Measurements from ENCODE around the gene ELAVL4.

The ELAVL4 gene

DNA sequence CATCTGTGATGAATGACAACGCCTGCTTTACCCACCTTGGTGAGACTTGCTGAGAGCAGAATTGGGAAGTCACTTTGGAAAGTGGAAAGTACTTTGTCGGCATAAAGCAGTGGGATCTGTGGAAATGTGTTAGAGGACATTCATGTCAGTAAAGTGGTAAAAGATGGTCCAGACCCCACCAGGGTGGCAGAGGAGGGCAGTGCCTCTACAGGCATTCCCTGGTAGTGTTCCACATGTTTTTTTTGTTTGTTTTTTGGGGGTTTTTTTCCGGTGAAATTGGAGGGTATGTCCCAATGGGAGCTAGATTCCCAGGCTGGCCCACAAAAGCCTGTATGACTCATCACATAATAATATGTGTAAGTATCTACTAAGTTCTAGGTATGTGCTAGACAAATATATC is 80.6 kb downstream of the ELAVL4 start:
- no peak overlapping the region for H3K4me3 ChIP-seq (ENCODE audit: low read depth, low read length)
- TF ChIP-seq, protein P1, sequence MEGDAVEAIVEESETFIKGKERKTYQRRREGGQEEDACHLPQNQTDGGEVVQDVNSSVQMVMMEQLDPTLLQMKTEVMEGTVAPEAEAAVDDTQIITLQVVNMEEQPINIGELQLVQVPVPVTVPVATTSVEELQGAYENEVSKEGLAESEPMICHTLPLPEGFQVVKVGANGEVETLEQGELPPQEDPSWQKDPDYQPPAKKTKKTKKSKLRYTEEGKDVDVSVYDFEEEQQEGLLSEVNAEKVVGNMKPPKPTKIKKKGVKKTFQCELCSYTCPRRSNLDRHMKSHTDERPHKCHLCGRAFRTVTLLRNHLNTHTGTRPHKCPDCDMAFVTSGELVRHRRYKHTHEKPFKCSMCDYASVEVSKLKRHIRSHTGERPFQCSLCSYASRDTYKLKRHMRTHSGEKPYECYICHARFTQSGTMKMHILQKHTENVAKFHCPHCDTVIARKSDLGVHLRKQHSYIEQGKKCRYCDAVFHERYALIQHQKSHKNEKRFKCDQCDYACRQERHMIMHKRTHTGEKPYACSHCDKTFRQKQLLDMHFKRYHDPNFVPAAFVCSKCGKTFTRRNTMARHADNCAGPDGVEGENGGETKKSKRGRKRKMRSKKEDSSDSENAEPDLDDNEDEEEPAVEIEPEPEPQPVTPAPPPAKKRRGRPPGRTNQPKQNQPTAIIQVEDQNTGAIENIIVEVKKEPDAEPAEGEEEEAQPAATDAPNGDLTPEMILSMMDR (IDR thresholded peaks at IDR 0.05; ENCODE audit: insufficient read depth, low read depth, low read length, missing control alignments) = no peak
- no peak for DNase-seq (ENCODE audit: low read depth)

DNA sequence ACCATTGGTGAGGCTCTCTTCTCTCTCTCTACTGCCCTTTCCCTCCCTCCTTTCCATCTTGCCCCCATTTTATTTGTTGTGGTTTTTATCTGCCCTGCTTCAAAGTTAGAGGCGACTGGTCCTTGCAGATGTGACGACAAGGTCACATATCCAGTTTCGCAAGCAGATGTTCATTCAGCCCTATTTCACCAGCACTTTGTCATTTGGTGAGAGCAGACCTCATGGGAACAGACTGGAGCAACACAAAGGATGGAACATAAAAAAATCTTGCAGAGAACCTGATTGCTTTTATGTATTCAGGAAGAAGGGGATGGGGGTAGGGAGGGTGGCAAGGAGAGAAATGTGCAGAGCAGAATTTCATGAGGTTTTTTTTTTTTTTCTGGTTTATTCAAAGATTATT is 84.3 kb downstream of the ELAVL4 start:
- DNase-seq (ENCODE audit: low read depth) = no peak
- no peak overlapping the region for H3K4me3 ChIP-seq (ENCODE audit: low read depth, low read length)
- TF ChIP-seq, protein P1 (IDR thresholded peaks at IDR 0.05; ENCODE audit: insufficient read depth, low read depth, low read length, missing control alignments) = no peak

DNA sequence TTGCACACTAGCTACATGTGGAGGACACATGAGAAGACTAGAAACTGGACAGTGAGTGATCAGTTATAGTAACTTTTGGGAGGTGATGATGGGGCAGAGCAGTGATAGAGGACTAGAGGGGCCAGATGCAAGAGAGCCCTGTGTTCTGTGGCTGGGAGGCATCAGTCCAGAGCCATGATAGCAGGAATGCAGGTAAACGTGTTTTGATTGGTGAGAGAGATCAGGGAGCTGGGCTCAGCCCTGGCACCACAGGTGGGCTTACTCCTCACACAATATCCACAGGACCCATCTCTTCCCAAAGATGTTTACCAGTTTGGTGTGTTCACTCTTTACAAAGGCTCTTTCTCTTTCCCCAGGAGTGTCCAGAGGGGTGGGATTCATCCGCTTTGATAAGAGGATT is 86.5 kb downstream of the ELAVL4 start:
- no peak for DNase-seq (ENCODE audit: low read depth)
- TF ChIP-seq, protein P1 (IDR thresholded peaks at IDR 0.05; ENCODE audit: insufficient read depth, low read depth, low read length, missing control alignments) = no peak
- H3K4me3 ChIP-seq (ENCODE audit: low read depth, low read length) = no peak overlapping the region

DNA sequence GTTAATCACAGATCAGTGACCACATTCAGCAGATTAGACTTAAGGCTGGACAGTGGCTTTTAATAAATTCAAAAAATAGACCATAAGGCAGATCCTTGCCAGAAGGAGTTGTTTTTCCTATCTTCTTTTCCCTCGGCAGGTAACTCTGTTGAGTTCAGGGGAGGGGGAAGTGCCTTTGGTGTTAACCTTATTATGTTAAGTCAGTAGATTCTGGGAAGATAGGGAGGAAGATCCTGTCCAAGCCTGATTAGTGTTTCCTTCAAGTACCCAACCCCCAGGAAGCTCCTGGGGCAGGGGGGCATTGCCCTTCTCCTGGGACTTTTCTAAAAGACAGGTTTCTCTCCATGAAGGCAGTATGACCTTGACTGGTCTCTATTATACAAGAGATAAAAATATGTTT is 87.4 kb downstream of the ELAVL4 start:
- DNase-seq (ENCODE audit: low read depth) = no peak
- no peak overlapping the region for H3K4me3 ChIP-seq (ENCODE audit: low read depth, low read length)
- TF ChIP-seq, protein P1 (IDR thresholded peaks at IDR 0.05; ENCODE audit: insufficient read depth, low read depth, low read length, missing control alignments) = no peak

DNA sequence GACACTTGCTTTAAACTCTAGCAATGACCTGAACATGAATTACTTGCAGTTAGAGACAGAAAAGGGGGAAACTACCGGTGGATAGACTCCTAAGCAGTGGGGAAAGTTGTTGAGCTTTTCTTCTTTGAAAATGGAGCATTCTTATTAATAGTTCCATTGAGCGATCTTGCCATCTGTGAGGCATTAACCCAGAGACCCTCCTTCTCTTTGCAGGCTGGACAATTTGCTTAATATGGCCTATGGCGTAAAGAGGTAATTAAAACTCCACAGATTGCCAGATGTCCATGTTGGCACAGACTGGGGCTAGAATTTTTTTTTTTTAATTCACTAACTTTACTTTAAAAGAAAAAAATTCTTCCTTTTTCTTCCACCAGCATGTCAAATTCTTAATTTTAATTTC is 88.5 kb downstream of the ELAVL4 start:
- TF ChIP-seq, protein P1 (IDR thresholded peaks at IDR 0.05; ENCODE audit: insufficient read depth, low read depth, low read length, missing control alignments) = no peak
- DNase-seq (ENCODE audit: low read depth) = no peak
- H3K4me3 ChIP-seq (ENCODE audit: low read depth, low read length) = no peak overlapping the region

DNA sequence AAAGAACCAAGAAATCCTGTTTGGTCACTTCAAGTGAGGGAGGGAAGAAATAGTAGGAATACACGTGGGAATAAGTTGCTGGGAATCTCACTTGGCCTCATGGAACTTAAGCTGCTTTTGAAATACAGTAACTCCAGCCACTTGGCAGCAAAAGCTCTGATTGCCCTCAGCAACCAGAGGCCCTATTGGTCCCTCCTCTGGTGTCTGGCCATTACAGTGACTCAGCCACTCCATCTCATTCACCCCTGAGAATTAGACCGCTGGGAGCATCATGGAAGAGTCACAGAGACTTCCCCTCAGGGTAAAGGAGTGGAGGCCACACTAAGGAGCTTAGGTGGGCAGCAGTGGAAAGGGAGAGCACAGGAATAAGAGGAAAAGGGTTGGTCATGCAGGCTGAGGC is 99.6 kb downstream of the ELAVL4 start:
- TF ChIP-seq, protein P1 (IDR thresholded peaks at IDR 0.05; ENCODE audit: insufficient read depth, low read depth, low read length, missing control alignments) = no peak
- H3K4me3 ChIP-seq (ENCODE audit: low read depth, low read length) = no peak overlapping the region
- DNase-seq (ENCODE audit: low read depth) = no peak

DNA sequence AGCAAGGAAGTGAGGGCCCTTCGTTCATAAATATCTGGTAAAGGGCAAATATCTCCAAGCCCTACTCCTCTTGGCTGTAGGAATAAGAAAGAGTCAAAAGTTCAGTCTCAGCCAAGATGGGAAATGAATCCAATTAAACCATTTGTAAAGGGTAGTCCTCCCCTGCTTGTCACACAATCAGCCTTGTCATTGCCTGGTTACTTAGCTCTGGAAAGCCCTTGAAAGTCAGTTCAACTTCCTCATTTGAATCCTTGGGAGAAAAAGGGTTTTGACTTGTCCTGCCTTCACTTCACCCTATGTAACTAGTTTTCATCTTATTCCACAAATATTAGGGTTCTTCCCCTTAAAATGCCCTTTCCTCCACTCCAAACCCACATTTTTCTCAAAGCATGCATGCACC is 100.0 kb downstream of the ELAVL4 start:
- TF ChIP-seq, protein P1 (IDR thresholded peaks at IDR 0.05; ENCODE audit: insufficient read depth, low read depth, low read length, missing control alignments) = no peak
- no peak for DNase-seq (ENCODE audit: low read depth)
- no peak overlapping the region for H3K4me3 ChIP-seq (ENCODE audit: low read depth, low read length)
